ENCODE data around the gene RHBDL1.

The RHBDL1 gene

GRCh38 chr16:674968-675883 lies at the start of gene RHBDL1:
Gene RHBDL1, plus strand, starts transcription at chr16:675671. Its CDS starts 120 bp downstream, at chr16:675791.
- no peak for DNase-seq

GRCh38 chr16:625977-626765 lies 49.3 kb upstream of the RHBDL1 start:
- no peak for DNase-seq

GRCh38 chr16:626787-627453 lies 48.6 kb upstream of the RHBDL1 start:
- DNase-seq = no peak

- no peak for DNase-seq
These were observed 47.8 kb upstream of the RHBDL1 start for GRCh38 chr16:627454-628239.

- no peak for DNase-seq
These were observed 47.0 kb upstream of the RHBDL1 start for GRCh38 chr16:628321-629061.

GRCh38 chr16:629185-629832 lies 46.2 kb upstream of the RHBDL1 start:
- DNase-seq = no peak

- no peak for DNase-seq
These were observed 45.6 kb upstream of the RHBDL1 start for GRCh38 chr16:629833-630248.

GRCh38 chr16:630249-630814 lies 45.1 kb upstream of the RHBDL1 start:
- DNase-seq = no peak

GRCh38 chr16:630815-631405 lies 44.6 kb upstream of the RHBDL1 start, which contains the start of gene WFIKKN1:
Gene WFIKKN1, plus strand, starts transcription at chr16:630985. Its CDS starts 269 bp downstream, at chr16:631254.
- no peak for DNase-seq

- no peak for DNase-seq
These were observed 43.6 kb upstream of the RHBDL1 start for GRCh38 chr16:631808-632358.

GRCh38 chr16:632486-633335 lies 42.8 kb upstream of the RHBDL1 start:
- DNase-seq = no peak

- no peak for DNase-seq
These were observed 42.0 kb upstream of the RHBDL1 start for GRCh38 chr16:633336-634050.

- DNase-seq = no peak
These were observed 41.3 kb upstream of the RHBDL1 start for GRCh38 chr16:634051-634670.

- no peak for DNase-seq
These were observed 40.5 kb upstream of the RHBDL1 start for GRCh38 chr16:634996-635395.

GRCh38 chr16:635573-636205 lies 39.8 kb upstream of the RHBDL1 start:
- DNase-seq = no peak

GRCh38 chr16:636206-637080 lies 39.0 kb upstream of the RHBDL1 start, which contains the start of gene METTL26:
Gene METTL26, minus strand, starts transcription at chr16:636305. Its CDS starts 15 bp downstream, at chr16:636290.
- peak; percentile 74 for DNase-seq

Measured in NCI-H774 (cell line).